A204.1 (cell line): ENCODE data around the gene POLR2H.

Source experiments
- FAIRE-seq: peaks from 2 replicates; lab custom pipeline; 2012; peaks lifted over from hg19 to GRCh38; lab: Jason Lieb, UNC

The POLR2H gene

GRCh38 chr3:184371570-184372018 is 10.1 kb downstream of the POLR2H start:
- no peak for FAIRE-seq

GRCh38 chr3:184372296-184372821 is 10.8 kb downstream of the POLR2H start:
- FAIRE-seq = no peak

- no peak for FAIRE-seq
These were observed 11.4 kb downstream of the POLR2H start for GRCh38 chr3:184372911-184373310.

DNA sequence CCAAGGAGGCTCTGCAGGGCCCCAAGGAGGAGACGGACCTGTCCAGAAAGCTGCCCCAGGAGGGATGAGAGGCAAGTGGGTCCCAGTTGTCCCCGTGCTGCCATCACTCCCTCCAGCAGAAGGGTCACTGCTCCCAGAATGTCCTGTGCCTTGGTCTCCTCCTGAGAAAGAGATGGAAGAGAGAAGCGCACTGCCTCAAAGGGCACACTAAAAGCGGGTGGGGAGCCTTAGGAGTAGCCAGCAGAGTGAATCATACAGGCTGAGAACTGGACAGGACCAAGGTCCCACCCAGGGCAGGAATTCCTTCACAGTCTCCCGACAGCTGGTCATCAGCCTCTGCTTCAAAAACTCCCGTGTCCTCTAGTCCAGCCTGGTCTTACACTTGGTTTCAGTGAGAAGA is 11.9 kb downstream of the POLR2H start:
- no peak for FAIRE-seq

DNA sequence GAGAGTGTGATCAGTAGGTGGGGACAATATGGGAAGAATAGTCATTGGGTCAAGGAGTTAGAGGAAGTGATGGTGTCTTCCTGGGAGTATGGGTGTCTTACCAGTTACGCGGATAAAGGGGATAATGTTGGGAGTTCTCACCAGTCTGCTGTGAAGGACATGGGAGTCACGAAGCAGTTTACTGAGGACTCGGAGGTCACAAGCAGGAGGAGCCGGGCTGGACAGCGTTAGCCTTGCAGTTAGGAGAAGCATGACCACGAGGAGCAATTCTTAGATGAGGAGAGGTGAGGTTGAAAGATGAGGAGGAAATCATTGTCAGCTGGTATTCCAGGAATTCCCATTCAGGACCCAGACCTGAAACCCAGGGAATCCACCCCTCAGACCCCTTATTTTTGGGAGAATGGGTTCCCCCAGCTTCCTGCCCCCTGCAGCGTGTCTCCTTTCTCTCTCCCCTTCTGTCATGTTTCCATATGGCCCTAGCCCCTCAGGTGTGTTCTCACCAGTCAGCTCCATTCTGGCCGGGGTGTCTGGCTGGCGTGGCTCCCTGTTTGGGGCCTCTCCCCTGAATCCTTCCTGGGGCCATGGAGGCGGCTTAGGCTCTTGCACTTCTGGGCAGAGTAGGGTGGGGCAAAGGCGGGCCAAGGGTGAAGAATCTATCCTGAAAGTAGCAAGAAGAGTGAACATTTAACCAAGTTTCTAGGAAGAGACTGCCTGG is 14.4 kb downstream of the POLR2H start:
- no peak for FAIRE-seq

- no peak for FAIRE-seq
These were observed 15.9 kb downstream of the POLR2H start for GRCh38 chr3:184377374-184377773.

DNA sequence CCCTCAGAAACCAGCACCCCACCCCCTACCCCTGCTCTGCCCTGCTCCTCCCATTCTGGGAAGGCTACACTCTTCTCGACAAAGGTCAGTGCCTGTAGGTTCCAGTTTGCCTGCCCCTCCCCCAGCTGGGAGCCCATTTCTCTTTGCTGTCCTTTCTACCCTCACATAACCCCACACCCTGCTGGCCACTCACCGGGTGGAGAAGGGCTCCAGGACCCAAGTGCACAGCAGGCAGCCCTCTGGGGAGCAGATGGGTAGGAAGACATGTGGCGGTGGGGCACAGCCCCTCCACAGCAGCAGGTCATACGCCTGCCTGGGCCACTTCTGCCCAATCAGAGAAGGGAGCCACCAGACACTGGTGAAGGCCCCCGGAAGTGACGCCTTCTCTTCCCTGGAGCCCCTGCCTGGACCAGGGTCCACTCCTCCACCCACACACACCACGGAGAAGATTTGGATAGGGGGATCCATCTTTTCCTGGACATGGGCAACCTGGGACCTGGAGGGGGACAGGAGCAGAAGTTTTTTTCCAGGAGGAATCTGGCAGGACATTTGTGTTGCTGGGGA is 16.5 kb downstream of the POLR2H start, which contains the start of gene THPO:
Gene THPO, minus strand, starts transcription at position 326 of the 564 bp plus-strand sequence. CDS start 1,948 bp downstream, outside the sequence.
- FAIRE-seq = no peak

- FAIRE-seq = no peak
These were observed 17.3 kb downstream of the POLR2H start for GRCh38 chr3:184378651-184379357.

DNA sequence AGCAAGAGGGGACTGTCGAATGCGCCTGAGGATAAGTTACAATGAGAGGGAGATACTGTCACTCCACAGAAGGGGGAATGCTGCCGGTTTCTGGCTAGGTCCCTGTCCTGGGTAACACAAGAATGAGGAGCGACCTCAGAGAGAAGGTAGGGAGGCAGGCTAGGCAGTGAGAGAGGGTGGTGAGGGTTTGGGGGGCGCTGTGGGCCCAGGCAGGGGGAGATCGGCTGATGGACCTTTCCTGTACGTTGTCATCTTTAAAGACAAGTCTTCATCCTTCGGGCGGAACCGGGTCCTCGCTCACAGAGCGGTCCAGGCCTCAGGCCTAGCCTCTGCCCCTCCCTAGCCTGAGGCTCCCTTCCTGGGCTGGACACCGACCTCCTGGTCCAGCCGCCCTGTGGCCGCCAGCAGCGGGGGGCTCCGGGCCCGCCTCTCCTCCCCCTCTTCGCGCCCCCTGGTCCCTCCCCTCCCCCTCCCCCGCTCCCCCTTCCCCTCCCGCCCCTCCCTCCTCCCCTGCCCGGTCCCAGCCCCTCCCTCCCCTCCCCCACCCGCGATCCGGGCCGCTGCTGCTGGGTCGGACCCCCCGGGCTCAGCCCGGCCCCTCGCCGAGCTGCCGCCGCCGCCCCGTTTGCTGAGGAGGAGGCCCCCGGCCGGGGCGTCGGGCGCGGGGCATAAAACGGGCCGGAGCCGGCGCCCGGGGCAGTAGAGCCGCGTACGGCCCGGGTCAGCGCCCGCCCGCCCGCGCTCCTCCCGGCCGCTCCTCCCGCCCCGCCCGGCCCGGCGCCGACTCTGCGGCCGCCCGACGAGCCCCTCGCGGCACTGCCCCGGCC is 18.1 kb downstream of the POLR2H start, which contains the start of gene CHRD:
Gene CHRD, plus strand, starts transcription at position 697 of the 827 bp plus-strand sequence. CDS start 265 bp downstream, outside the sequence.
- FAIRE-seq = no peak

DNA sequence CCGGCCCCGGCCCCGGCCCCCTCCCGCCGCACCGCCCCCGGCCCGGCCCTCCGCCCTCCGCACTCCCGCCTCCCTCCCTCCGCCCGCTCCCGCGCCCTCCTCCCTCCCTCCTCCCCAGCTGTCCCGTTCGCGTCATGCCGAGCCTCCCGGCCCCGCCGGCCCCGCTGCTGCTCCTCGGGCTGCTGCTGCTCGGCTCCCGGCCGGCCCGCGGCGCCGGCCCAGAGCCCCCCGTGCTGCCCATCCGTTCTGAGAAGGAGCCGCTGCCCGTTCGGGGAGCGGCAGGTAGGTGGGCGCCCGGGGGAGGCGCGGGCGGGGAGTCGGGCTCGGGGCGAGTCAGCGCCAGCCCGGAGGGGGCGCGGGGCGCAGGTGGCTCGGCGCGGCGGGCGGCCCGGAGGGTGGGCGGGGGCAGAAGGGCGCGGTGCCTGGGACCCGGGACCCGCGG is 18.7 kb downstream of the POLR2H start:
- no peak for FAIRE-seq

GRCh38 chr3:184380627-184381260 is 19.2 kb downstream of the POLR2H start:
- no peak for FAIRE-seq

GRCh38 chr3:184381261-184382224 is 20.0 kb downstream of the POLR2H start:
- no peak for FAIRE-seq

GRCh38 chr3:184382326-184383032 is 21.0 kb downstream of the POLR2H start:
- no peak for FAIRE-seq

GRCh38 chr3:184383033-184383740 is 21.7 kb downstream of the POLR2H start:
- FAIRE-seq = no peak

- FAIRE-seq = no peak
These were observed 22.8 kb downstream of the POLR2H start for GRCh38 chr3:184384342-184384741.

GRCh38 chr3:184384856-184385422 is 23.4 kb downstream of the POLR2H start:
- FAIRE-seq = no peak

- no peak for FAIRE-seq
These were observed 24.7 kb downstream of the POLR2H start for GRCh38 chr3:184386047-184386806.
